Measurements from ENCODE around the gene USP15. TPM values are rescaled to one million over a fixed set of nuclear protein-coding genes. Genes with fewer than 3 reads are reported as not detected.

Gene USP15
- total and polyA plus RNA-seq, 2 of the 8 experiments (the other 6 are each of a cell fraction or from before 2014, with no cell fraction given), result 12.7 to 38.6 TPM

DNA sequence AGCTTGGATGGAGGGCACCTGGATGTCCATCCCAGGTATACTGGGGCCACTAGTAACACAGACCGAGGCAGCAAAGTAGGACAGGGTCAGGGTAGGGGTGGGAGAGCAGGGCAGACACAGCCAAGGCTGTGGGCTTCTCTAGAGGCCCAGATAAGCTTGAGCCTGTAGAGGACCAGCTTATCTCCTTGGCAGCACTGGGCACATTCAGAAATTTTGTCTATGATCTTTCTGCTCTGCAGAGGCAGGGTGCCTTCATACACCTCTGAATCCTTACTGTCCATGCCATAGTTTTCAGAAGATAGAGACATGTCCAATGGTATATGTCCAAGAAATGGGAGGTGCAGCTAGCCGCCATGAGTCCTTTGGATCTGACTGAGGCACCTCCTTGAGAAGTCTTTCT is 26.4 kb upstream of the USP15 start:
- no peaks in the 10 kb centered on the region for H3K27me3 ChIP-seq (replicated peaks in 1 of 4; ENCODE audit: control insufficient read depth in 3 of 4, extremely low read depth in 1 of 4, insufficient read depth in 3 of 4, low read length in 3 of 4)
- CTCF ChIA-PET (ENCODE audit: partially characterized antibody), result no interaction called here
- no peaks in the 10 kb centered on the region for H3K4me1 ChIP-seq (replicated peaks in 1 of 4; ENCODE audit: control insufficient read depth in 3 of 4, insufficient read depth in 4 of 4, low read length in 3 of 4)
- H3K14ac ChIP-seq (ENCODE audit: insufficient read length), result no peak overlapping the region
- H3K9ac ChIP-seq (replicated peaks in 1 of 4; ENCODE audit: extremely low read depth in 1 of 4, low read depth in 3 of 4, low read length in 3 of 4), result no peak overlapping the region
- no peak overlapping the region for H2BK15ac ChIP-seq (ENCODE audit: low read length)
- no peak overlapping the region for H2AK5ac ChIP-seq (ENCODE audit: low read depth, low read length)
- DNase-seq (ENCODE audit: low read depth in 1 of 2, low spot score in 2 of 2) (no peak), FAIRE-seq (no peak)
- H2AFZ ChIP-seq (ENCODE audit: low read length), result no peak overlapping the region
- no peaks in the 10 kb centered on the region for H3K23me2 ChIP-seq (ENCODE audit: low read depth, low read length)
- H4K20me1 ChIP-seq (replicated peaks in 1 of 2; ENCODE audit: control insufficient read depth in 1 of 2, insufficient read depth in 2 of 2, low read length in 2 of 2), result no peaks in the 10 kb centered on the region
- no peak overlapping the region for H3K4me2 ChIP-seq (ENCODE audit: insufficient read depth in 1 of 2, low read depth in 2 of 2, low read length in 2 of 2)
- no peaks in the 10 kb centered on the region for H3K9me3 ChIP-seq (ENCODE audit: insufficient read depth in 2 of 2, low read depth in 1 of 2, low read length in 1 of 2)
- no peak overlapping the region for H3K4ac ChIP-seq (replicated peaks; ENCODE audit: insufficient read length, low read depth, low read length)
- H3K36me3 ChIP-seq (ENCODE audit: control insufficient read depth in 2 of 4, insufficient read depth in 4 of 4, low read length in 3 of 4), result no peaks in the 10 kb centered on the region
- no peaks in the 10 kb centered on the region for H3K79me2 ChIP-seq (ENCODE audit: control insufficient read depth in 1 of 2, insufficient read depth in 2 of 2, low read length in 2 of 2)
- no peak overlapping the region for H4K5ac ChIP-seq (ENCODE audit: insufficient read length, low read depth, low read length)
- H2BK5ac ChIP-seq (ENCODE audit: low read depth, low read length), result no peak overlapping the region
- no peak overlapping the region for H2BK12ac ChIP-seq (ENCODE audit: low read depth, low read length)
- H4K91ac ChIP-seq (replicated peaks; ENCODE audit: insufficient read length, low read length), result no peak overlapping the region
- POLR2A ChIA-PET (ENCODE audit: partially characterized antibody), result no interaction called here
- no peak overlapping the region for H4K8ac ChIP-seq (ENCODE audit: extremely low read depth, insufficient read depth, low read length)
- 93% methylated on average over 2 of the region's 2 CpGs; no CpG with 5 or more reads in 1 of the 2 experiments for WGBS, 2 experiments (ENCODE audit: extremely low coverage in 1 of 2, insufficient coverage in 1 of 2, insufficient read length in 1 of 2, insufficient replicate concordance in 2 of 2, low coverage in 1 of 2, low lambda C conversion rate in 2 of 2, missing lambda C conversion rate in 1 of 2)
- H3K23ac ChIP-seq (ENCODE audit: insufficient read length), result no peak overlapping the region
- H3K79me1 ChIP-seq (ENCODE audit: low read depth, low read length), result no peaks in the 10 kb centered on the region
- H3K4me3 ChIP-seq (ENCODE audit: extremely low read depth in 1 of 4, insufficient read depth in 2 of 4, low read depth in 3 of 4, low read length in 4 of 4), result no peak overlapping the region
- no peak overlapping the region for H3K56ac ChIP-seq (replicated peaks; ENCODE audit: insufficient read length, low read depth, low read length)
- no peak overlapping the region for H2BK20ac ChIP-seq (ENCODE audit: low read length)
- H2BK120ac ChIP-seq (replicated peaks; ENCODE audit: low read depth, low read length), result no peak overlapping the region
- no peak overlapping the region for H3K18ac ChIP-seq (ENCODE audit: extremely low read depth, low read length)
- no peak overlapping the region for H3K27ac ChIP-seq (ENCODE audit: low read depth, low read length)
- TF ChIP-seq GABPA (IDR thresholded peaks at IDR 0.05; ENCODE audit: borderline replicate concordance, insufficient read depth, low read length) (no peak), CBX5 (IDR thresholded peaks at IDR 0.05; ENCODE audit: low read depth, low read length) (no peak), SIN3A (conservative IDR thresholded peaks at IDR 0.05 in 1 of 2, IDR thresholded peaks at IDR 0.05 in 1 of 2; ENCODE audit: low read depth in 1 of 2, low read length in 2 of 2) (no peak), POU5F1 (IDR thresholded peaks at IDR 0.05; ENCODE audit: low read depth, low read length) (no peak)

All from H1 (cell line).